GM19099 (cell line): ENCODE measurements around the gene STAT4.

Experiments
- POLR2A ChIP-seq: IDR thresholded peaks from 3 replicates; pipeline ENCODE4 v1.6.1; 2011; ENCODE audit warnings: low read depth; ENCODE audit not compliant: insufficient read length; ENCODE audit errors: extremely low read depth

STAT4 gene

GRCh38 chr2:190997526-190998113 is 153.2 kb downstream of the STAT4 start:
- TF ChIP-seq POLR2A = peak; percentile 26

GRCh38 chr2:190996947-190997346 is 153.8 kb downstream of the STAT4 start:
- TF ChIP-seq POLR2A = peak; percentile 31

DNA sequence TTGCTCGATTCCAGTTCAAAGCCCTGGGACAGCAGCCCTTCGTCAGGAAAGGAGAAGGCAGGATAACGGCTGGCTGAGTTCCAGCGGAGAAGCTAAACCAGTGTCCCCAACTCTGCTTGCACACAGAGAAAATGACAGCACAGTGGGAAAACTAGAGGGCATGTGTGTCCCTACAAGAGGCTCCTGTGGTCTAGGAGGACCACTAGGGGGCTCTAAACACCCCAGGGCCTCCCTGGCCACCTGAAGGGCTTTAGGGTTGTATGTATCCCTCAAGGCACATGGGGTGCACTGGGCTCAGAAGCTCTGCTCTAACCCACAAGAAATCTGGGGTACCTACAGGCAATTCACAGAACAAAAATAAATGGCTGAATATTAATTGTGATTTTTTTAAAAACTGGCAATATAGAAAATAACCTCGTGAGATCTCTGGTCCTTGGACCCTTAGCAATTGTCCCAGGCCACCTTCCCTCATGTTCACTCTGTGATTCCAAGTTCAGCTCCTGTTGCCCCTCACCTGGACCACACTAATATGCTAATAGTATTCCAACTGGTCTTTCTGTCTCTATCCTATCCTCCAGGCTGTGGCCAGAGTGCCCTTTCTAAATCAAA is 154.4 kb downstream of the STAT4 start:
- peak; percentile 25 for TF ChIP-seq POLR2A

DNA sequence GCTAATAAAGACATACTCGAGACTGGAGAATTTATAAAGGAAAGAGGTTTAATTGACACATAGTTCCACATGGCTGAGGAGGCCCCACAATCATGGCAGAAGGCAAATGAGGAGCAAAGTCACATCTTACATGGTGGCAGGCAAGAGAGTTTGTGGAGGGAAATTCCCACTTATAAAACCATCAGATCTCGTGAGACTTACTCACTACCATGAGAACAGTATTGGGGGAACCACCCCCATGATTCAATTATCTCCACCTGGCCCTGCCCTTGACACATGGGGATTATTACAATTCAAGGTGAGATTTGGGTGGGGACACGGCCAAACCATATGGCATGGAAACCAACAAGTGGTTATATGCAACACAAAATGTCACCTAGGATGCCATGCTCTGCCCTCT is 155.5 kb downstream of the STAT4 start:
- TF ChIP-seq POLR2A = peak; percentile 9

GRCh38 chr2:190994148-190994547 is 156.6 kb downstream of the STAT4 start:
- TF ChIP-seq POLR2A = peak; percentile 35

- TF ChIP-seq POLR2A = no peak
Observed at GRCh38 chr2:190993292-190993643, 157.5 kb downstream of the STAT4 start.

DNA sequence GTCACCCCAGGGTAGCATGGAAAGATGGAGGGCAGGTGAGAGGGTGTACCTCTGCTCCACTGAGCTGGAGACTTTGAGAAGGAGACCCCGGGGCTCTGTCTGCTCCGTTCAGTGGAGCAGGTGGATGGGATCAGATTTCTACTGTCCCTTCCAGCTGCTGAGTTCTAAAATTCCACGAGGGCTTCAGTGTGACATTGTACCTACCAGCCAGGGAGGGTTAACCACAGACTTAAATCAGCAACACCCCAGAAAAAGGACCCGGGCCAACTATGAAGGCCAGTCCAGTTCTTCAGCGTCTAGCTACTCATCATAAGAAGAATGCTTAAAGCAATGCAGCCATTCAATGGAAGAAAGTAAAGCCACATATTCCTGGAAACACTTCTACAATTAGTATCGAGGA is 160.7 kb downstream of the STAT4 start:
- no peak for TF ChIP-seq POLR2A

GRCh38 chr2:190988910-190989309 is 161.9 kb downstream of the STAT4 start:
- peak; percentile 18 for TF ChIP-seq POLR2A

DNA sequence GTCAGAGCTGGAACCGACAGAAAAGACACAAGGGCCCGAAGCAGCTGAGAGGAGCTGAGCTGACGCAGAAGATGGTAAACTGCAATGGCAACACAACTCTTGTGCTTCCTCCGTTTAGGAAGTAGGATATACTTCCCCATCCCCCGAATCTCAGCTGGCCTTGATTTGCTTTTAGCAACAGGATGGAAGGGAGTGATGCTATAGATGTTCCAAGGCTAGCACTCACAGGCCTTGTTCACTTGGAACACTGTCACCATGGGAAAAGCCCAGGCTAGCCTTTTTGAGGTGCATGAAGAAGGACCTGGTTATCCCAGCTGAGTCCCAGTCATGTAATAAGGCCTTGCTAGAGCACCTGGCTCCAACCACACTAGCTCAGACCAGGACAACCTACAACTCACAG is 162.9 kb downstream of the STAT4 start:
- TF ChIP-seq POLR2A = no peak

DNA sequence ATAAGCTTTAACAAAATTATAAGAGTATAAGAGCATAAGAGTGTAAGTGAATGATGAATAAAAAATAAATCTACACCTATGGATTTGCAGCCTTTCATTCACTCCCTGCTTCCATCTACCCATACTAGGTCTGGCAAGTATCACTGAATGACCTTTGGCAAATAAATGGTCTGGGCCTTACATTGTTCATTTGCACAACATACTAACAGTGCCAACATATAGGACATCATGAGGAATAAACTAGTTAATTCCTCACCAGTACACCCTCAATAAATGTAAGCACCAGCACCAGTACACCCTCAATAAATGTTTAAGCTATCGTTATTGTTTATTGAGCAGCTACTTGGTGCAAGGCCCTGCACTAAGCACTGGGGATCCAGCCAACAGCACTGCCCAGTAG is 163.7 kb downstream of the STAT4 start:
- no peak for TF ChIP-seq POLR2A

GRCh38 chr2:190986221-190986953 is 164.4 kb downstream of the STAT4 start:
- peak; percentile 23 for TF ChIP-seq POLR2A

GRCh38 chr2:190984595-190984994 is 166.2 kb downstream of the STAT4 start:
- peak; percentile 12 for TF ChIP-seq POLR2A

DNA sequence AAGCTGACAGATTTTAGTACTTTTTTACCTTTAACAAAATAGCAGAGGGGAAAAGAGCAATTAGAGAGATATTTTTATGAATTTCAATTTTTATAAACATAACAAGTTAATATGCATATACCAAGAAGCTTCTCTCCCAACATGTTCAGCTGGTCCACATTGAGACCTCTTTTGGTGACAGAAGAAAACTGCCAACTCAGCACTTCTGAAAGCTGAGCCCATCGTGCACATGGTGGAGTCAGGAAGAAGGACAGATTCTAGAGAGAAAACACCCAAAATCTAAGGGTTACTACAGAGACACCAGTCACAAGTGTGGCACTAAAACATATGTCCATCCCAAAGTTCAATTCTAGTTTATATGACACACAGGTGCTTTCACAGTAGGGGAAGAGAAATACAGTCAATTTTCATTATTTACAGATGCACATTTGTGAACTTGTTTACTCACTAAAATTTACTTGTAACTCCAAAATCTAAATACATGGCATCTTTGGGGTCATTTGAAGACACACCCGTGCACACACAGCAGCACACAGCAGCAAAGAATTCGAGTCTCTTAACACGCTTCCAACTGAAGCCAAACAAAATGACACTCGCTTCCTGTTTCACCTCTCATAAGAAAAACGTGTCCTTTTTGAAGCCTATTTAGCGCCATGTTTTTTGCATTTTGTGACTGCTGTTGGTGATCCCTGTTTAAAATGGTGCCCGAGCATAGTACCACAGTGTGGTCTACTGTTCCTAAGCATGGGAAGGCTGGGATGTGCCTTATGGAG is 168.3 kb downstream of the STAT4 start:
- peak; percentile 14 for TF ChIP-seq POLR2A

GRCh38 chr2:190981733-190982132 is 169.1 kb downstream of the STAT4 start:
- peak; percentile 23 for TF ChIP-seq POLR2A

DNA sequence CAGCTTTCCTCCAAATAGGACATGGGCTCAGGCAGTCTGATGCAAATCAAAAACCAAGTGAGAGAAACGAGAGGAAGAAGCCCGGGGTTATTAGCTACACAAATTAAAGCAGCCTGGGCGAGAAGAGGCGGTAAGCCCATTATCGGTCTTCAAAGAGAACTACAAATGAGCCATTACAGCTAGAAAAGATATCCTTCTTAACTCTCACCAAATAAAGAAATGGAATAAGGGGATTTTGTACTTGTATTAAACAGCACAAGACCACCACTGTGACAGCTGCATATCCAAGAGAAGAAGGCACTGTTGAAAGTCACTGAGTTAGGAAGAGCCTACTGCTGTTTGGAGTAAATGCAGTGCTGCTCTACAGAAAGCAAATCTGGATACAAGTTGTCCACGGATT is 169.5 kb downstream of the STAT4 start:
- TF ChIP-seq POLR2A = no peak
